GM18511 (cell line): ENCODE data around the gene ETV3L.

Experiments
- ATAC-seq: cut with Tn5 transposase; IDR thresholded peaks from one replicate; pipeline ENCODE4 v1.9.1; 2021; ENCODE audit warnings: mild to moderate bottlenecking, moderate library complexity; ENCODE audit not compliant: unreplicated experiment

ETV3L gene

DNA sequence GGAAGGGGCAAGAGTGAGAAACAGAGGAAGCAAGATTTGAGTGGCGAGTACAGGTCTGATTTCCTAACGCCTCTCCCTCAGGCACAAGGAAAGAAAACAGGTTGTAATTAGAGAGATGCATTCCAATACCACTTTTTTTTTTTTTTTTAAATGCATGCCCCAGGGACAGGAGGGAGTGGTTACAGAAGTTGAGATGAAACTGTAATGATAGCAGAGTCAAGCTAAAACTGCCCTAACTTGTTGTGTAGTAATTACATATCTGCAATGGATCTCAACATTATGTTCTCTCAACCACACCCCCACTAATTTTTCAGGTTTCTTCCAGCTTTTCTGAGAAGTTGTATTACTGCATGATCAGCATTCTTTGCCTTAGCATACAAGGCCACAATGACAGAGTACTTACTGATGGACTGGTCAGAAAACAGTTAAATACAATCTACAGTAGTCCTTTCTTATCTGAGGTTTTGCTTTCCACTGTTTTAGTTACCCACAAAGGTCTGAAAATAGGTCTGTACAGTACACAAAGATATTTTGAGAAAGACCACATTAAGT, 33.1 kb upstream of the ETV3L start:
- no peak for ATAC-seq

DNA sequence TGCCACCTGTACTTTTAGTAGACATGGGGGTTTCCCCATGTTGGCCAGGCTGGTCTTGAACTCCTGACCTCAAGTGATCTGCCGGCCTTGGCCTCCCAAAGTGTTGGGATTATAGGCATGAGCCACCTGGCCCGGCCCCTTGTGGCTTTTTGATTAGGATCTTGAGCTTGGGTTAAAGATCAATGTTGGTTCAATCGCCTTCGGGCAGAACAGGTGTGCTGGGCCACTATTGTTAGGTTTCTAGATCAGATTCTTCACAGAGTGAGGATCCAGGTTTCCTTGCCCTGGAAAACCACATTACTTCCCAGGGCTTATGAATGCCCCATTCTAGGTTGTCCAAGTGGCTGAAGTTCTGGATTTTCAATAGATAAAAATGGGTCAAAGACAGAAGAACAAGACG, 32.5 kb upstream of the ETV3L start:
- no peak for ATAC-seq

DNA sequence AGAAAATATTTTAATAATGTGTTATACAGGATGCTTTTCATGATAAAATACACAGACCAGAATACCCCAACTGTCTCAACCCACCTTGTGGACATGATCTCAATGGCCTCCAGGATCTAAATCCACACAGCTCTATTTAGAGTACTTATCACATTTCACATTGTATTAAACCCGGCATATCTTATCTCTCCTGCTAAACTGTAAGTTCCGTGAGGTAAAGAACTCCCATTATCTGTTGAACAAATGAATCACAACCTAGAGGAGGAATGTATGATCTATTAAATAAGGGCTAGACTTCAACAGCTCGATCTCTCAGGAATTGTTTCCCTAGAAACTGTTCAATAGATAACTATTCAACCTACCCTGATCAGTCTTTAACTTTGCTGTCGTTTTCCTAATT, 31.7 kb upstream of the ETV3L start:
- ATAC-seq = no peak

DNA sequence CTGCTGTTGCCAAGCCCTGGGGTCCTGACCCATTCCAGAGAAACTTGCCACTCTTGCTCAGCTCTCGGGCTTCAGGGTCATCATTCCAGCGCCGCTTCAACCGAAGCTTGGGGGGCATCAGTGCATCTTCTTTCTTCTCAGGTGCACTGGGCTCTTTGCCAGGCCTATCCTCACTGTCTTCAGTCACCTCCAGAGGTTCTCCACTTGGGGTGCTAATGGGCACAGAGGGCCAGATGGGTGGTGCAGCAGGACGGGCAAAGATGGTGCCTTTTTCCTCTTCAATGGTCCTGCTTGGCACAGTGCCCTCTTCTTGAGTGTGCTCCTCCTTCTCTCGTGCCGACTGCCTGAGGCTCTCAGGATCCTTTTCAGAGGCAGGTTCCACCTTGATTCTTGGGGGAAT, 25.2 kb upstream of the ETV3L start:
- ATAC-seq = no peak

DNA sequence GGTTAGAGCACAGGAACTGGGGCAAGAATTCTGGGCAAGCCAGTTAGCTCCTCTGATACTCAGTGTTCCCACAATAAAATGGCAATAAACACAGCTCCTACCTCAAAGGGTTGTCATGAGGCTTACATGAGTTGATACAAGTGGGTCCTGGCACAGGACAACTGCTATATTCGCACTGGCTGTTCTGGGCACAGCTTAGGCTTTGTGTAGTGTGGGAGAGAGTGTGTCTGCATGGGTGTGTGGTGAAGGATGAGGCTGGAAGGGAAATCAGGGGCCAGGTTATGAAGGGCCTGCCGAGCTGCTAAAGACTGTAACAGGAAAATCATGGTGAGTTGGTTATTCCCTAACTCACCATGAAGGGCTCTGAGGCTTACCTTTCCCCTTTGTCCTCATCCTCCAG, 19.8 kb upstream of the ETV3L start:
- ATAC-seq = no peak

DNA sequence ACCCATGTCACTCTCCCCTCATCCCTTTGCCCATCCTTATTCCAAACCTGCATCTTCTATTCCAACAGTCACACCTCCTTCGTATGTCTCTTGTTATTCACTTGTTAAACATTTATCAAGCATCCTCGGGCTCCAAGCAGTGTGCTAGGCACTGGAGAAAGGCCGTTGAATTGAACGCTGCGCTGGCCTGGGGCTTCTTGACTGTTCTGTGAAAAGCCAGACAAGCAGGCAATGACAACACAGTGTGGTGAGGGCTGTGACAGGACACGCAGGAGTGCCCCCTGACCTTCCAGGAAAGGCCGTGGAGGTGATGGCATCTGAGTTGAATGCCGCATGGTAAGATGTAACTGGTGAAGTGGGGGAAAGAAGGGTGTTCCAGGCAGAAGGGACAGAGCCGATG, 19.4 kb upstream of the ETV3L start:
- no peak for ATAC-seq

DNA sequence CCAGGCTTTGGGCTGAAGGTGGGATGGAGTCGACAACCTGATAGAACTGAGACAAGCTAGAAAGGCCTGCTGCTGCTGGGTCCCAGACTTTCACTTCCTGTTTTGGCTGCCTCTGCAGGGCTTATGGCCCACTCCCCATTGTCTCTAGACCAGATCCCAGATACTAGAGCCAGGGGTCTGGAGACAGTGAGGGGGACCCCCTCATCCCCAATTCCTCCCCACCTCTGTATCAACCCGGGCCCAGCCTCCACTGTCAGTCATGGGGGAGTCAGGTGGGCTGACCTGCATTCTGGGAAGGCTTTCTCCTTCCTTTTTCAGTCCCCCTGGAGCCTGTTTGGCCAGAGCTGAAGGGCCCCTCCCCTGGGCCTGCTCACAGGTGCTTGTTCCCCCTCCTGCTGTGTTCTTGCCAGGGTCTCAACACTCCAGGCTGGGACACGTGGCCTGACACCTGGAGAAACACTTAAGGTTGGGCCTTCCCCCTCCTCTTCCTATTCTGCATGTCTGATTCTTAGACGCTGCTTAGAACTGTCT, 18.0 kb upstream of the ETV3L start:
- peak; percentile 73 for ATAC-seq

DNA sequence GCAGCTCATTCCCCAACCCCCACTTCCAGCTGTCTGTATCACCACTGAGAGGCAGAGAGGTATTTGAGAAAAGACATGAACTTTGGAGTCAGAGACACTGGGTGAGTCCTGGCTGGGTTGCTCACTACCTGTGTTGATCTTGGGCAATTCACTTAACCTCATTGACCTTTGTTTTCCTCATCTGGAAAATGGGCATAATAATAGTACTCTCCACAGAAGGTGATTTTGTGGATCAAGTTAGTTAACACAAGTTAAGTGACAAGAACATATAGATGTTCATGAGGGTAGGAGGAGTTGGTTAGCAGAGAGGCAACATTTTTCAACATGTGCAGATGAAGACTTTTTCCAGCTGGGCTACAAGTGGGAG, 17.1 kb upstream of the ETV3L start:
- no peak for ATAC-seq

DNA sequence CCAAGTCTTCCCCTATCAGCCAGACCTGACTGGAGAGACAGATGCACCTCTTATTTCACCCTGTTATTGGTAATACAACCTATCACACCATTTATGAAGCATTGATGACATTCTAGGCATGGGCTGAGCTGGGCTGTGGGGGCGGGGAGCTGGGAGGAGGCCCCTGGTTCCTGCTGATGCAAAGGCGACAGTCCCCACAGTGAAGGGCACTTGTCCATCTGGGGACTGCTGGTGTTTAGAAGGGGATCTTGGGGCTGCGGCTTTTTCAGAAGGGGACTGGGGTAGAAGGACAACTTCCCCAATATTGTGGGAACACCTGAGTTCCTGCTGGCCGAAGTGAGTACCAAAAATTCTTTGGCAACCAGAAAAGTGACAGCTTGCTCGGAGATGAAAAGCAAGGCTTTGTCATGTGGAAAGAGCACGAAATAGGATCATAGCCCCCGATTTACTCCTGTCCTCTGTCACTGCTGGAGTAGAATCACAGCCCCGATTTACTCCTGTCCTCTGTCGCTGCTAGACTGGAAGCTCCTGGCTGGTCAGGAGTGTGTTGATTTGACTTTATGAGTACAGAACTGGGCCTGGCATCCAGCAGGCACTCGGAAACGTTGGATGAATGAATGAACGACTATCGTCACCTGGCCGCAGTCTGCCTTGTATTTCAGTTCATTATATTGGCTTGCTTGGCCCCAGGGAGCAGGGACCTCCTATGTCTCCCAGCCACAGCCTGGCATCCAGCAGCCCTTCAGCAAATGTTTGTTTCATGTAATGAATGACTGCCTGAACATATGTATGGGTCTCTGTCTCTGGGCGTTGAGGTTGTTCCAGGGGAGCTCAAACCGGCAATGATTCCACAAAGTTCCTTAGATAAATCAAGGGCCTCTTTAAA, 16.5 kb upstream of the ETV3L start:
- ATAC-seq = no peak

DNA sequence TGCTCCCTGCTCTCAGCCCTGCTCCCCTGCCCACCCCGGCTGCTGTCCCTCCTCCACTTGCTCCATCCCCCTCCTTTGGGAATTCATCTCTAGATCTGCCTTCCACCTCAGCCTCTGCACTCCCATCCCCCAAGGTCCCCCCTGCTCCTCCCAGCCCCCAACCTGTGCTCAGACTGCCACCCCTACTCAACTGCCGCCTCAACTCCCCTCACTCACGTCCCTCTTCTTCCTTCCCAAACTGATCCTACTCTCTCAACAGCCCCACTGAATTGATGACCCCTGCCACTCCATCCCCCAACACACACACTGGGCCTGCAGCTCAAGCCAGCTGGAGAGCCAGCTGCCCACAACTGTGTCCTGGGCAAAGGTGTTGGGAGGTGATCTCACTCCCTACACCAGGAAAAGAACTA, 15.8 kb upstream of the ETV3L start:
- no peak for ATAC-seq

DNA sequence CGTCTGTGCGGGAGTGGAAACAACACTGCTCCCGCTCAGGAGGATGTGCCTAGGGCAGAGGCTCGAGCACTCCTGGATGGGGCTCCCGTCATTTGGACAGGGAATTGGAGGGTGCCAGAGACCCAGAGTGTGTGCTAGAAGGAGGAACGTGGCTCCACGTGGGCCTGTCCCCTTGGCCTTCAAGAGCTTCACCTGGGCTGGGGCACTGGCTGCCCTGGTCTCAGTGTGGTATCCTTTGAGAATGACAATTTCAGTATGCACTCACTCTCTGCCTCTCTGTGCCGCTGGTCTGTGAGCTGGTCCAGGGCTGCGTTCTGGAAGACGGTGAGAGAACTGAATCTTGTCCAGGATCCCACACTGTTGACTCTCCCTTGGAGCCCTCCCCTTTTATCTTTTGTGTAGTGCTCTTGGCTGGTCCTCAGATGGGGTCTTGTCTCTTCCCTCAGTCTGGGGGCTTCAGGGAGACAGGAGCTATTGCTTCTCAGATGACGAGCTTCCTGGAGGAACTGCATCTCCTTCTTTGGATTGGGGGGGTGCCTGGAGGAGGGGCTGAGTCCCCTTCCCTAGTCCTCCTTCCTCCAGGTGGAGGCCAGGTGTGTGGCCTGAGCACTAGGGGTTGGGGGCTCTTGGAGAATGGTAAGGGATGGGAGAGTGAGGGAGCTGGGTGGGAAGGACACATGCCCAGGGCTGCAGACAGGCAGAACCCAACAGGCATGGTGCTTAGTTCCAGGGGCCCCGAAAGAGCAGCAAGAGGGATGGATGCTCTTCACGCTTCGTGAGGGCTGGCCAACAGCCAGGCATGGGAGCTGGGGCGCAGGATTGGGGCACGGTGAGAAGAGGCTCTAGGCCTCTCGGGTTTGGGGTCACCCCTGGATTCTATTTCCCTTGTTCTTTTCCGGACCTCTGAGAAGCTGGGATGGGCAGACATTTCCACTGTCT, 14.8 kb upstream of the ETV3L start:
- no peak for ATAC-seq

DNA sequence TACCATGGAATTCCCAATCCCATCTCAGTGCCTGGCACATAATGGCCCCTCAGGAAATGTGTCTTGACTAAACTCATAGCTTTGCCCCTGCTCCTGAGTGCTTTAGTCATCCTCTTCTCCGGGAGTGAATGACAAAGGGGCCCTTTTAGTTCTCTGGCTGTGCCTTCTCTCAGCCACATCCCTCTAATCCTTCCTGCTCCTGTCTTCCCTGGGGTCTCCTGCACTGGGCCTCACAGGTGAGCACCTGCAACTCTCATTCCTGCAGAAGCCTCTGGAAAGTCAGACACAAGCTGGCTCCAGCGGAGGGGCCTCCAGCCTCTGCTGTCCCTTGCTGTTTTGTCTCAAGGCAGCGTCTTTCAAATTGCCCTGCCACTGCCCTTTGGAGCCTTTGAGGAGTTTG, 14.0 kb upstream of the ETV3L start:
- no peak for ATAC-seq

DNA sequence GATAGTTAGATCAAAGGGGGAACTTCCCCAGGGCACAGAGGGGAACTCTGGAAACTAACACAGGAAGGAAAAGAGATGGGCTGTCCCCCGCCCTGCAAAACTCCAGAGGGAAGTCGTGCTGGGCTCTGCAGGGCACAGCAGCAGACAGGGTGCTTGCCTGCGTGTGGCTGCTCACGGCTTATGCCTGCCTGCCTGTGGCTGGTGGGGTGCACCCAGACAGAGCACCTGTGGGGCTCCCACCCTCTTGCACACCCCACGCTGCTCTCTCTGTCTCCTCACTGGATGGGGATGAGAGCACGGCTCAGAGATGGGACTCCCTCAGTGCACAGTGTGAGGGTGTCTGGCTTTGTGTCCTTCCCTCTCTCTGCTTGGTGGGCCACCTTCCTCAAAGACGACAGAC, 13.5 kb upstream of the ETV3L start:
- no peak for ATAC-seq

DNA sequence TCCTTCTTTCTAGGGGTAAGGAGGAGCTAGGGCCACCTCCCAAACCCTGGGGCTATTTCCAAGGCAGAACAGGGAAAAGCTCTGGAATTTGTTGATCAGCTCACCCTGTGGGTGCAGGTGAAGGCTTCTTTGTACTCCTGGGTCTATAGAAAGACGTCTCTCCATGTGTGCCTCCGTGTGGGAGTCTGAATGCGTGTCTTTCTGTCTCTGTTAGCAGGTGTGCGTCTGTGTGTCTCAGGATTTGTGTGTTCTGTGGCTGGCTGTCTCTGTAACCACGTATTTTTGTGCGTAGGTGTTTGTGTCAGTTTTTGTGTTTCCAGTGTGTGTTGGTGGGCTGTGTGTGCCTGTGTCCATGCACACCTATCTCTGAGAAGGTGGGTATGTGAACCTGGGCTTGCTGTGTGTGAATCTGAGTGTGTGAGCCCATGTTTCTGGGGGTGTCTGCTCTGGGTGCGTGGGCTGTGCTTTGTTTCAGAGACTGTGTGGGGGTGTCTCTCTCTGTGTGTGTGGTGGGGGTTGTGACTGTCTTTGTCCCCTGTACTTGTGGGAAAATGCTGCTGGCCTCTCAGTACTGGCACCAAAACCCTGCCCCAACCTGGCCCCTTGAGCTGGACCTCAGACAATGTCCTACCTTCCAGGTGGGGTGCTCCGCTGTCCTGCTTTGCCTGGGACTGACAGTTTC, 12.7 kb upstream of the ETV3L start:
- no peak for ATAC-seq

DNA sequence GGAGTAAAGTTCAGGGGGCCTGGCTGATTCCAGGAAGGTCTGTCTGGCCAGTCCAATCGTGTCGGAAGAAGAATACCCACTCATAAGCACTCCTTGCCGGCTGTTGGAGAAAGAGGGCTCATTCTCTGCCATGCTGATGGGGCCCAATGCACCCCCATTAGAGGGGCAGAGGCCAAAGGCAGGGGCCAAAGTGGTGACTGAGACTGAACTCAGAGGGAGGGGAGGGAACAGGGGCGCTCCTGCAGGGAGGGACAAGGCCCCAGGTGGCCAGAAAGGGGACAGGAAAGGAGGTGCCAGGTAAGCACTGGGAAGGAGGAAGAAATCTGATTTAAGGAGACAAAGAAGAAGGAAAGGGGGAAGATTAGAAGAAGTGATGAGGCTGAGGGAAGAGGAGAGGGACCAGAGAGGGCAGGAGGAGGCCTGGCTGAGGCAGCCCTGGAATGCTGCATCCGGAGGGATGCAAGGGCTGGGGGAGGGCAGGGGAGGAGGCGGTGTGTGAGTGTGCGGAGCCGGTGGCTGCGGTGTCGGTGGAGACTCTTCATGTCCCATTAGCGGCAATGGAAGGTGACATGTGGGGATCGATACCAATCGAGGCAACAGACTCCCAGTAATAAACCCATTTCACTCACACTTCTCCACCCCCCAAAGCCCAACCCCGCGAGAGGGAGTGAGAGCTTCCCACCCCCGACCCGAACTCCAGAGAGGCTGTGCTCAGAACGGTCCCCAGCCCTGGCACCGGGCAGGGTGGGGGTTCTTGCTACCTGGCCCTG, 12.0 kb upstream of the ETV3L start:
- ATAC-seq = no peak

DNA sequence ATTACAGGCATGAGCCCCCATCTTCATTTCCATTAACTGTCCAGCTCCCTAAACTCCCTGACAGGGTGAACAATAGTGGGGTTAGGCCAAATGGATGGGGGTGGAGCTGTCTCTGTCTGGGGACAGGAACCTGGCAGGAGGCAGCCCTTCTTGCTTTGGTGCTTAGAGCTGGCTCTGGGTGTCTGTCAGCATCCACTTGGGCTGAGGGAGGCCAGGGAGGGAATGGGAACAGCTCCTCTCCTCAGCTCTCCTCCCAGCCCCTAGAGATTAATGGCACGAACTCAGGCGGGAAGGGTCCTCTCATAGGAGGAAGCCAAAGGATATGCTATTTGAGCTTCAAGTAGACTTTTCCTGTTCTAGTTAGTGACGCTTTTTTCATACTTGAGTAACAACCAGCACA, 11.1 kb upstream of the ETV3L start:
- no peak for ATAC-seq

DNA sequence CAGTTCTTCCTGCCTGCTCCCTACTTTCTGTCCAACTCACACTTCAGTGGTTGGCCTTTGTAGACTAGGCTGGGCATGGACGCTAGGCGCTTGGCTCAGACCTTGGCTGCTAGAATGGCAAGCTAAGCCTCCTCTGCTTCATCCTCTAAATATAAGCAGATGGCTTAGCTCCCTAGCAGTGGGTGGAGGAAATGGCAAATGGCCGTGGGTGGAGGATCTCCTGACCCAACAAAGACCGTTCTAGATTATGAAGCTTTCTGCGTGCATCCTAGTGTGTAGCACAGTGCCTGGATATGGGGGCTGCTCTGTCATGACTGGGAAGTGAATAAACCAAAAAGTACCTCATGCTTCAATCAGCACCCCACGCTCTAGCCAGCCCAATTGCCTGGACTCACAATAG, 10.4 kb upstream of the ETV3L start:
- ATAC-seq = no peak

DNA sequence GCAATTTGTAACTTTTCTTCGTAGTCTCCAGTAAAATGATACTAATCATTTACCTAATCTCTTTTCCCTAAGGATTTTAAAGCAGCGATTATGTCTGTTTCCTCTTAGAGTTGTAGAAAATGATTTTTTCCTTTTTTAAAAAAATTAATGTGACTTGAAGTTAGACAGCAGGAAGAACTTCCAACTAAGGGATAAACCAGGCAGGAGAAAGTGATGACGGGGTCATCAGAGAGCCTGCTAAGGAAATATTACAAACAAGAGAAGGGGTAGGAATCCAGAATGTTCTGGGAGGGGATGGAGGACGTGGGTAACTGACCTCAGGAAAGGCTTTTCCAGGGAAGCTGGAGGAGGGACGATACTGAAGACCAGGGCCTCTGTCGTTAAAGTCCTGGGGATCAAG, 8.8 kb upstream of the ETV3L start:
- no peak for ATAC-seq

DNA sequence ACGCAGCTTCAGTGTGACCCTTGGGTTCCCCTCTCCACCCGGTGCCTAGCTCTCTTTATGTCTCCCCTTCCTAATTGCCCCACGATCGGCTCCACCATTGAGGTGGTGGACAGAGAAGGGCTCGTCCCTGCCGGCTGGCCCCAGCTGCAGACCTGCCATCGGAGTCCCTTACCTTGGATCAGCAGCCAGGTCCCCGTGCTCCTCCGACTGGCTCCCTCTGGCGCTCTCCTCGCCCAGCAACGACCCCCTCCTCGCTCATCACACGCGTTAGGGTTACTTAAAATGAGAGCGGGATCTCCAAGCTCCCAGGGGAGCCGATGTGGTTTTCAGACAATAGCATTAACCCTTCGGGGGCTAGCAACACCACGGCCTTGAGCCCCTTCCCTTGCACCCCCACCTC, 8.1 kb upstream of the ETV3L start:
- ATAC-seq = no peak

DNA sequence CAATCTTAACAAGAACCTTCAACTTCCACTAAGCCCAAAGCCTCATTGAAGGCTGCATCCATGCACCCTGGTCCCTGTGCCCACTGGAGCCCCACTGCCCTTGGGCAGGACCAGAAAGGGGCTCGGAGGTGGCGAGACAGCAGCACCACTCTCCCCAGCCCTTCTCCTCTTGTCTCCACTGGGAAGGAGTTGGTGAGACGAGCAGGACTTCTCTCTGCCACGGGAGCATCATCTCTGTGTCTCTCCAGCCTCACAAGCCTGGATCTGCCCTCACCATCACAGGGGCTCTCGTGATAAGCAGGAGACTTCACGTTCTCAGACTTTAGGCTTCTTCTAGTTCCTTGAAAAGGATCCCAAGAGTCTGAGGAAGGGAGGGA, 7.2 kb upstream of the ETV3L start:
- ATAC-seq = peak; percentile 25
